Raji (cell line): Measurements from ENCODE around the gene STAT3.

Experiments
- POLR2A ChIP-seq: IDR thresholded peaks from 2 replicates; pipeline ENCODE4 v1.6.1; 2011; ENCODE audit warnings: low read depth, low read length, control low read depth; ENCODE audit not compliant: insufficient read depth

STAT3 gene

DNA sequence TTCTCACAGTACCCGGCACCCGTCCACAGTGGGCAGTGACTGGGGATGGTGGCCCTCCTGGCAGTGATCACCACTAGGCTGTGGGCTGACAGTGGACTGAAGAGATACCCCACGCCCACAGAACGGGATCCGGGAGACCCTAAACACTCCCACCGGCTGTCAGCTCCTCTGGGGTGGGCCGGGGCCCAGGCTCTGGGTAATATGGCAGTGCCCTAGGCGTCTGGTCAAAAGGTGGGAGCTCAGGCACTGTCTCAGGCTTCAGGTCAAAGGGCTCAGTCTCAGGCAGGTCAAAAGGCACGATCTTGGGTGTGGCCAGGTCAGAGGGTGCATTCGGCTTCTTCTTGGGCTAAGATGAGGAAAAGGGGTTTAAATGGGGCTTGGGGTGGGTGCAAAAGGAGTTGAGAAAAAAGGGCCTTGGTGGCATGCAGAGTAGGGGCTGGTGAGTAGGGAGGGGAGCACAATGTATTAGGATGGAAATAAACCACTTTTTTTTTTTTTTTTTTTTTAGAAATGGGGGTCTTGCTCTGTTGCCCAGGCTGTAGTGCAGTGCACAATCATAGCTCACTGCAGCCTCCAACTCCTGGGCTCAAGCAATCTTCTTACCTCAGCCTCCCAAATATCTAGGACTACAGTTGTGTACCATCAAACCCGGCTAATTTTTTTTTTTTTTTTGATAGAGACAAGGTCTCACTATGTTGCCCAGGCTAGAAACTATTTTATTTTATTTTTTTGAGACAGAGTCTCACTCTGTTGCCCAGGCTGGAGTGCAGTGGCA lies 23.9 kb upstream of the STAT3 start:
- no peak for TF ChIP-seq POLR2A

DNA sequence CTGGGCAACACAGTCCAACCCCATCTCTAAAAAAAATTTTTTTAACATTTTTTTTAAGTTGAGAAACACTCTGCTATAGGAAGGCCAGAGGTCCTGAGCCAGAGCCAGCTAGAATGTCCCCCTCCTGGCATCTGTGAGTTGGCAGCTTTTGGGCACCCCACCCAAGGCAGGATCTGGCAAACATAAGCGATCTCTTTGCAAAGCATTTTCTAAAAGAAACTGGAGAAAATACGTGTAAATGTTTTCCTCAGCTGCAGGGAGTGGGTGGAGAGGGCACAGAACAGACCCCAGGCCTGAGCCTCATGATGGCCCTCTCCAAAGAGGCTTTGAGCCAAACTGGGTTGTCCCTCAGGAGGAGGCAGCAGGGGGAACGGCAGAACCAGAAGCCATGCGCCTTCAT lies 23.1 kb upstream of the STAT3 start:
- no peak for TF ChIP-seq POLR2A

DNA sequence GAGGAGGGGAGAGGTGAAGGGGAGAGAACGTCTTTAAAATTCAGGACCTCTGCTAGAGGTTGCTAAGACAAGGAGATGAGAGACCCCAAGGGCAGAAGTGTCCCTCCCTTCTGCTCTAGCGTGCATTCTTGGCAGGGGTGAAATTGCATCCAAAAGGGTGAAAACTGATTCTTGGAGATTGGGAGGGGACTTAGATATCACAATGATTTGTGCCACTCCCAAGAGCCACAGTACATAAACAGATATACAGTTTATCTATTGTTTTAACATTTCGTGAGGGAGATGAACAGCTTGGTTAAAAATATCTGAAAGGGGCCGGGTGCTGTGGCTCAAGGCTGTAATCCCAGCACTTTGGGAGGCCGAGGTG lies 22.1 kb upstream of the STAT3 start:
- TF ChIP-seq POLR2A, result no peak

- TF ChIP-seq POLR2A, result no peak
Observed at GRCh38 chr17:42409523-42410318, 21.5 kb upstream of the STAT3 start.

- TF ChIP-seq POLR2A, result no peak
Observed at GRCh38 chr17:42408061-42408460, 19.8 kb upstream of the STAT3 start.

GRCh38 chr17:42407289-42407836 lies 19.1 kb upstream of the STAT3 start:
- no peak for TF ChIP-seq POLR2A

- TF ChIP-seq POLR2A, result no peak
Observed at GRCh38 chr17:42406615-42407288, 18.5 kb upstream of the STAT3 start.

DNA sequence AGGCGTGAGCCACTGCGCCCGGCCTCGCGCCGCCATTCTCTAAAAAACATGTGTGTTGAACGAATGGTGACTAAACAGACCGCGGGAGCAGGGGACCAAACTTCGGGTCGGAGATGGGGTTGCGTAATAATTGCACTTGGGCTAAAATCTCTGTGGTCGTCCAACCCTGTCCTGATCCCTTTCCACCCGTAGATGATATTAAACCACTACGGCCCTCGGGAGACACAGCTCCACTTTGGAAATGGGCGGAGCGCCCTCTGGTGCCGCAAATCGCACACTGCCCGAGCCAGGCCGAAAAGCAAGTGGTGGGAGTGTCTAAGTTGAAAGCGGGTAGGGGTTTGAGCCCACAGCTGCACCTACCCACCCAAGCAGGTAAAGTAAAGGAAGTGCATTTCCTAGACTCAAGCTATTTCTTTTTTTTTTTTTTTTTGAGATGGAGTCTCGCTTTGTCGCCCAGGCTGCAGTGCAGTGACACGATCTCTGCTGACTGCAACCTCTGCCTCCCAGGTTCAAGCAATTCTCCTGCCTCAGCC lies 17.8 kb upstream of the STAT3 start:
- TF ChIP-seq POLR2A, result no peak

GRCh38 chr17:42405076-42405475 lies 16.8 kb upstream of the STAT3 start:
- TF ChIP-seq POLR2A, result no peak

DNA sequence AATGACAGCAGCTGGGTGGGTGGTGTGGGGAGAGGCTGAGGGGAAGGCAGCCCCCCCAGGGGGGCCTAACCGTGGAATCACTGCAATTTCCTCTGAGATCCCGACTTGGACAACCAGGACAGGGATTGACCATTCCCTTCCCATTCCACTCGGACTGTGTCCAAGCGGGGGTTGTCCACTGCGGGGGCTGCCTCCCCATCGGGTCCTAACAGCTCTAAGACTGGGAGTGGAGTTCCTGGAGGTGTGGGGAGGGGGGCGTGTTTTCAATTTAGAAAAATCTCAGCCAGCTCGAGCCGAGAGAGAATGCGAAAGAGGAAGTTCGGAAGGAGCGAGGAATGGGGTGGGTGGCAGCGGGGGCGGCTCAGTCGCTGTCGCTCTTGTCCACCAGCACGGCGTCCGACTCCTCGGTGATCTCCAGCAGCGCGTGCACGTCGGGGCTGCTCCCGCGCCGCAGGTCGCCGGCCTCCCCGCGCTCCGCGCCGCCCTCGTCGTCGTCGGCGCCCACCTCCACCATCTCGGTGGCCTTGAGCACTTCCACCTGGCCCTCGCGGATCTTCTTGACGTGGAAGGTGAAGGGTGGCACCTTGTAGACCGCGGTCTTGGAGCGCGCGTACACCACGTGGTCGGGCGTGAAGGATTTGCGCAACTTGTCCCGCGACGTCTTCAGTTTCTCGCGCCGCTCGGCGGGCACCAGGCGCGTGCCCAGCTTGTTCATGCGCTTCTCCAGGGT lies 16.2 kb upstream of the STAT3 start:
- no peak for TF ChIP-seq POLR2A

DNA sequence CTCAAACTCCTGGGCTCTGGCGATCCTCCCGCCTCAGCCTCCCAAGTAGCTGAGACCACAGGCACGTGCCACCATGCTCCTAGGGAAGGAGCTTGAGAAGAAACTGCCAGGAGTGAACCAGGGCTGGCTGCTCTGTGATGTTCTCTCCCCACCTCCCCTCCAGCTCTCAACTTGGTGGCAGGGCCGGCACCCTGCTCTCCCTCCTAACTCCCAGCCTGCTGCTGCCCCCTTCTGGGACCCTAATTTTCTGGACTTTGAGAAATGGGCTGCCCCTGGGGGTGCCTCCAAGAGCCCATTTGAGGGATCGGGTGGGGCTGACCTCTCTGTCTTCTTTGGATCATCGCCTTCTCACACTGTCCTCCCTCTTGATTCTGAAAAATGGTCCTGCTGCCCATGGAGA lies 14.9 kb upstream of the STAT3 start:
- TF ChIP-seq POLR2A, result no peak

DNA sequence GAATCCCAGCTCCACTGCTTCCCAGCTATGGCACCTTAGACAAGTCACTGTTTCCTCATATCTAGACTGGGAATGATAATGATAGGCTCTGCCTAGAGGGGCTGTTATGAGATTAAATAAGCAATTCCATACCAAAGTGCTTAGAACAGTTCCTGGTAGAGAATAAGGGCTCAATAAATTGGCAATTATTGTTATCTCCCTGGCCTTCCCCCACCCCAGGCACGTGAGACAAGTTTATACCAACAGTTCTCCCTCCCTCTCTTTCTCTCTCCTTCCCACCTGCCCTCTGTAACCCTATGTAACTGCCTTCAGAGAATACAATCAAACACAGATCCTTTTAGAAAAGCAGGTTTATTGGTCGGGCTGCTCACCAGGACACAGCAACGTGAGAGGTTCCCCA lies 13.9 kb upstream of the STAT3 start:
- TF ChIP-seq POLR2A, result no peak

- no peak for TF ChIP-seq POLR2A
Observed at GRCh38 chr17:42399948-42400843, 12.0 kb upstream of the STAT3 start.

GRCh38 chr17:42399121-42399520 lies 10.9 kb upstream of the STAT3 start:
- TF ChIP-seq POLR2A, result no peak
